KOPT-K1 (cell line): ENCODE results near the gene NEXMIF.
A peak's percentile ranks its signal among the peaks of the same experiment; 100 is the strongest.
"Not testable (repeated sequence)": the region's sequence is repeated elsewhere in the genome, so short reads cannot be mapped to it uniquely, and the experiment has no call there.

Source experiments
- H3K27ac ChIP-seq: fragments of 200-600 bp; sonication (generic); 2 replicates; pipeline ENCODE4 v1.5.1; 2016; ENCODE audit warnings: antibody characterized with exemption, mild to moderate bottlenecking, low read depth, low read length; ENCODE audit not compliant: poor library complexity, severe bottlenecking
- H3K36me3 ChIP-seq: fragments of 200-600 bp; sonication (generic); 2 replicates; pipeline ENCODE4 v1.5.1; 2017; ENCODE audit warnings: antibody characterized with exemption, mild to moderate bottlenecking, low read length, moderate library complexity; ENCODE audit not compliant: insufficient read depth
- H3K9me3 ChIP-seq: fragments of 200-600 bp; sonication (generic); 2 replicates; pipeline ENCODE4 v1.5.1; 2017; ENCODE audit warnings: antibody characterized with exemption, low read length, mild to moderate bottlenecking; ENCODE audit not compliant: insufficient read depth, poor library complexity, severe bottlenecking

Gene NEXMIF

GRCh38 chrX:74925225-74926088 is at the start of gene NEXMIF:
TSS of gene NEXMIF (minus strand) at chrX:74925452.
- no peaks in the 10 kb centered on the region for H3K9me3 ChIP-seq

GRCh38 chrX:74961962-74962361 is 36.7 kb upstream of the NEXMIF start:
- H3K36me3 ChIP-seq, H3K27ac ChIP-seq, H3K9me3 ChIP-seq: not testable (repeated sequence)

More at GRCh38 chrX:74925225-74926088, at the start of gene NEXMIF:
- Histone ChIP-seq H3K36me3 (no peaks in the 10 kb centered on the region), H3K27ac (peak within 1 kb of the TSS; percentile 20)

GRCh38 chrX:74949717-74950116 is 24.5 kb upstream of the NEXMIF start:
- H3K27ac ChIP-seq: no peak overlapping the region
- H3K9me3 ChIP-seq: peaks cover 2% of the 10 kb centered on the region
- no peaks in the 10 kb centered on the region for H3K36me3 ChIP-seq

- Histone ChIP-seq H3K9me3 (peaks cover 38% of the 10 kb centered on the region), H3K36me3 (no peaks in the 10 kb centered on the region)
These were observed 15.2 kb upstream of the NEXMIF start for GRCh38 chrX:74940414-74940813.

GRCh38 chrX:74931214-74931613 is 6.0 kb upstream of the NEXMIF start:
- Histone ChIP-seq H3K27ac (no peak overlapping the region), H3K9me3 (no peaks in the 10 kb centered on the region), H3K36me3 (no peaks in the 10 kb centered on the region)

More at GRCh38 chrX:74940414-74940813, 15.2 kb upstream of the NEXMIF start:
- peak overlapping the region; percentile 31 for H3K27ac ChIP-seq

GRCh38 chrX:74924449-74925224 is 615 bp downstream of the NEXMIF start:
- peak overlapping the region; percentile 20 for H3K27ac ChIP-seq
- H3K36me3 ChIP-seq: no peaks in the 10 kb centered on the region
- H3K9me3 ChIP-seq: no peaks in the 10 kb centered on the region

GRCh38 chrX:74923942-74924448 is 1.3 kb downstream of the NEXMIF start:
- H3K27ac ChIP-seq: no peak overlapping the region
- no peaks in the 10 kb centered on the region for H3K36me3 ChIP-seq
- H3K9me3 ChIP-seq: no peaks in the 10 kb centered on the region

GRCh38 chrX:74922922-74923543 is 2.2 kb downstream of the NEXMIF start:
- H3K36me3 ChIP-seq: no peaks in the 10 kb centered on the region
- H3K9me3 ChIP-seq: no peaks in the 10 kb centered on the region
- no peak overlapping the region for H3K27ac ChIP-seq

- Histone ChIP-seq H3K36me3 (no peaks in the 10 kb centered on the region), H3K9me3 (no peaks in the 10 kb centered on the region), H3K27ac (no peak overlapping the region)
These were observed 13.8 kb downstream of the NEXMIF start for GRCh38 chrX:74911494-74911893.

GRCh38 chrX:74906417-74906816 is 18.8 kb downstream of the NEXMIF start:
- Histone ChIP-seq H3K27ac (no peak overlapping the region), H3K9me3 (no peaks in the 10 kb centered on the region)

GRCh38 chrX:74902806-74903205 is 22.4 kb downstream of the NEXMIF start:
- no peak overlapping the region for H3K27ac ChIP-seq
- H3K36me3 ChIP-seq: no peaks in the 10 kb centered on the region
- no peaks in the 10 kb centered on the region for H3K9me3 ChIP-seq

More at GRCh38 chrX:74906417-74906816, 18.8 kb downstream of the NEXMIF start:
- H3K36me3 ChIP-seq: no peaks in the 10 kb centered on the region

- H3K27ac ChIP-seq: no peak overlapping the region
- no peaks in the 10 kb centered on the region for H3K36me3 ChIP-seq
- H3K9me3 ChIP-seq: no peaks in the 10 kb centered on the region
These were observed 32.7 kb downstream of the NEXMIF start for GRCh38 chrX:74892561-74892960.

GRCh38 chrX:74890676-74891430 is 34.4 kb downstream of the NEXMIF start:
- H3K36me3 ChIP-seq: no peaks in the 10 kb centered on the region
- no peaks in the 10 kb centered on the region for H3K9me3 ChIP-seq
- H3K27ac ChIP-seq: no peak overlapping the region

- H3K9me3 ChIP-seq, H3K36me3 ChIP-seq, H3K27ac ChIP-seq: not testable (repeated sequence)
These were observed 42.9 kb downstream of the NEXMIF start for GRCh38 chrX:74882383-74882782.
